IgD-negative memory B cell (primary cell): Measurements from ENCODE around the gene GCN1. TPM values are rescaled to one million over a fixed set of nuclear protein-coding genes. Genes with fewer than 3 reads are reported as not detected.
A peak's percentile ranks its signal among the peaks of the same experiment; 100 is the strongest.

Experiments used
- H3K27ac Mint-ChIP-seq, 3 donors: one replicate each; pipeline ENCODE4 v1.8.0; 2020 to 2022; ENCODE audit warnings: mild to moderate bottlenecking in 3 of 3, mixed read lengths in 3 of 3, moderate library complexity in 1 of 3
- H3K27me3 Mint-ChIP-seq: one replicate; pipeline ENCODE4 v1.8.0; 2021; ENCODE audit warnings: mixed read lengths
- H3K36me3 Mint-ChIP-seq: one replicate; pipeline ENCODE4 v1.8.0; 2020; ENCODE audit warnings: mild to moderate bottlenecking, mixed read lengths
- H3K4me1 Mint-ChIP-seq, 3 donors: one replicate each; pipeline ENCODE4 v1.8.0; 2020 to 2022; ENCODE audit warnings: mixed read lengths in 3 of 3, mild to moderate bottlenecking in 1 of 3
- H3K4me3 Mint-ChIP-seq, 4 donors: one replicate each; pipeline ENCODE4 v1.8.0; 2020 to 2022; ENCODE audit warnings: mild to moderate bottlenecking in 4 of 4, mixed read lengths in 4 of 4, moderate library complexity in 3 of 4
- H3K9me3 Mint-ChIP-seq, 3 donors: one replicate each; pipeline ENCODE4 v1.8.0; 2020 to 2021; ENCODE audit warnings: mixed read lengths in 3 of 3, mild to moderate bottlenecking in 1 of 3
- polyA plus RNA-seq: library from polyadenylated mRNA; unstranded; fragments of 300-500 nt; fragmentation: Illumina TruSeq; gene quantifications from one replicate; pipeline ENCODE4 v1.2.3, GENCODE V29; 2021

The GCN1 gene
- polyA plus RNA-seq, 1 donor from 2014 or later, result 18.4 TPM

DNA sequence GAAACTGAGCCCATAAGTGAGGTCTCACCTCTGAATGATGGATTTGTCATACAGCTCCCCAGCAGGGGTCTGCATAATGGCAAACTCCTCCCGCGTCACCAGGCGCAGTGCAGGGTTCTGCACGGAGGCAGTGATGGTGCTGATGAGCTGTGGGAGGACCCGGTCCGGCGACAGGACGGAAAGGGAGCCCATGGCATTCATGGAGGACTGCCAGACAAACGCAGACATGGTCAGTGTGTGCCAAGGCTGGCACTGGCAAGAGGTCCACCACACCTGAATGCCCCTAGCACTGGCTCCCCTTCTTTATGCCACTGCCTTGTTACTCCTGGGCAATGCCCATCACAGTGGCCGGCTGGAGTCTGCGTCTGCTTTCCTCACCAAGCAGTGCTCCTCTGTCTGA is 32.7 kb downstream of the GCN1 start:
- no peak overlapping the region for H3K4me3 Mint-ChIP-seq

GRCh38 chr12:120159509-120160237 is 34.8 kb downstream of the GCN1 start:
- Mint-ChIP-seq H3K4me1 (peaks cover 0 to 3% (median 0%) of the 10 kb centered on the region in 3 donors), H3K27me3 (no peaks in the 10 kb centered on the region), H3K36me3 (no peaks in the 10 kb centered on the region), H3K27ac (no peak overlapping the region), H3K4me3 (peak overlapping the region in 1 of 4 donors; percentile 39), H3K9me3 (no peaks in the 10 kb centered on the region)

More for the DNA sequence above, 32.7 kb downstream of the GCN1 start:
- Mint-ChIP-seq H3K36me3 (no peaks in the 10 kb centered on the region), H3K9me3 (no peaks in the 10 kb centered on the region), H3K4me1 (peaks cover 0 to 3% (median 0%) of the 10 kb centered on the region in 3 donors), H3K27me3 (no peaks in the 10 kb centered on the region), H3K27ac (no peak overlapping the region)

DNA sequence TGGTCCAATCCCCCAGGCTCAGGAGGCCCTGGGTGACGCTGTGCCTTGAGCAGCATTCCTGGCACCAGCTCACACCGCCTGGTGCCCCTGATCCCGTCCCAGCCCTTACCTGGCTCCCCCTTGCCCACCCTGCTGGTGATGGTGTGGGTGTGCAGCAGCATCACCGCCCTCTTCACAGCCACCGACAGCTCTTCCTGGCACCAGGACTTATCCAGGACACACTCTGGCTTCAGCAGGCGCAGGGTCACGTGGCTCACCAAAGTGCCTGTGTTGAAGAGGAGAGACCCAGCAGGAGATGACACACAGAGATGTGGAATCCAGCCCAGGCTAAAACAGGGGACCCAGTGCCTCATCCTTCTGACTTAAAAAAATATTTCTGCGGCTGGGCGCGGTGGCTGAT is 36.2 kb downstream of the GCN1 start:
- peaks cover 0 to 3% (median 0%) of the 10 kb centered on the region in 3 donors for H3K4me1 Mint-ChIP-seq
- H3K27ac Mint-ChIP-seq, result no peak overlapping the region
- H3K4me3 Mint-ChIP-seq, result no peak overlapping the region
- H3K27me3 Mint-ChIP-seq, result no peaks in the 10 kb centered on the region
- no peaks in the 10 kb centered on the region for H3K9me3 Mint-ChIP-seq
- no peaks in the 10 kb centered on the region for H3K36me3 Mint-ChIP-seq

GRCh38 chr12:120157678-120158077 is 36.8 kb downstream of the GCN1 start:
- Mint-ChIP-seq H3K9me3 (no peaks in the 10 kb centered on the region), H3K27ac (peak overlapping the region in 1 of 3 donors; percentile 25), H3K4me3 (no peak overlapping the region), H3K27me3 (no peaks in the 10 kb centered on the region), H3K36me3 (no peaks in the 10 kb centered on the region), H3K4me1 (peaks cover 0 to 3% (median 0%) of the 10 kb centered on the region in 3 donors)

DNA sequence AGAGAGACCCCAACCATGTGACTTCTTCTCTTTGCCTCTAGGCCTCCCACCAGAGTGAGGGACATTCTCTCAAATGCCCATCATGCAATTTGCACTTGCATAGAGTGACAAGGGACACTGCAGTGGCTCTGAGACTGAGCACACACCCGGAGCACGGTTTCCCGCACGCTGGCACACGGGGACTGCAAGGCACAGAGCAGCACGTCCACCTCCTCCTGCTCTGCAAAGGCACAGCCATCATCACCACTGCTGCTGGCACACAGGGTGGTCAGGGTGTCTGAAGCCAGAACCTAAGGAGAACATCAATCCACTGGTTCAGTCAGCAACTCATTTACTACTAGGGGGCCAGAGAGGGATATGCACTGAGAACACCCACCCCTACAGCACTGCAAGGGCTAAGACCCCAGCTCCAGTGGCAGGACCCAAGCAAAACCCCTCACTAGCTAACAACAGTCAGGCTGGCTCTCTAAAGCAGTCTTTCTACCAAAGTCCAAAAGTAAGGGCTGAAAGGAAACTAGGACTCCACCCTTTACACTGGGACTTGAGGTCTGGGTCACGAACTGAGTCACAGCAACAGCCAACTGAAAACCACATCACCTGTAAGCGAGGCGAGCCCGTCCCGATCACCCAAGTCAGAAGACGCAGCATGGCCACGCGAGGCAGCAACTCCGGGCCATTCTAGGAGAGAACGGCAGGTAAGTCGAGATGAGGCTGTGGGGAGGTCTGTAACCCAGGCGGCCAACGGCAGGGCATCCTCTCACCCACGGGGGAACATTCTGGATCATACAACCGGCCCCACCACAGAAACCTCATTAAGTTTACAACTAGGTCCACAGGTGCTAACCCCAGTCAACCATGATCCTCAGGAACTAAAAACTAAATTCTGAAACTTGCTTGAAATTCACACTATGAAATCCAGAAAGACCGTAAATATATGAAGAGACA is 37.9 kb downstream of the GCN1 start:
- Mint-ChIP-seq H3K27ac (peak overlapping the region in 1 of 3 donors; percentile 46), H3K4me1 (peaks cover 0 to 3% (median 1%) of the 10 kb centered on the region in 3 donors), H3K9me3 (no peaks in the 10 kb centered on the region), H3K27me3 (no peaks in the 10 kb centered on the region), H3K36me3 (no peaks in the 10 kb centered on the region), H3K4me3 (no peak overlapping the region)

- H3K27me3 Mint-ChIP-seq, result no peaks in the 10 kb centered on the region
- H3K4me1 Mint-ChIP-seq, result peaks cover 0 to 3% (median 1%) of the 10 kb centered on the region in 3 donors
- no peaks in the 10 kb centered on the region for H3K36me3 Mint-ChIP-seq
- H3K27ac Mint-ChIP-seq, result no peak overlapping the region
- no peaks in the 10 kb centered on the region for H3K9me3 Mint-ChIP-seq
- H3K4me3 Mint-ChIP-seq, result no peak overlapping the region
These were observed 39.4 kb downstream of the GCN1 start for GRCh38 chr12:120155072-120155471.

DNA sequence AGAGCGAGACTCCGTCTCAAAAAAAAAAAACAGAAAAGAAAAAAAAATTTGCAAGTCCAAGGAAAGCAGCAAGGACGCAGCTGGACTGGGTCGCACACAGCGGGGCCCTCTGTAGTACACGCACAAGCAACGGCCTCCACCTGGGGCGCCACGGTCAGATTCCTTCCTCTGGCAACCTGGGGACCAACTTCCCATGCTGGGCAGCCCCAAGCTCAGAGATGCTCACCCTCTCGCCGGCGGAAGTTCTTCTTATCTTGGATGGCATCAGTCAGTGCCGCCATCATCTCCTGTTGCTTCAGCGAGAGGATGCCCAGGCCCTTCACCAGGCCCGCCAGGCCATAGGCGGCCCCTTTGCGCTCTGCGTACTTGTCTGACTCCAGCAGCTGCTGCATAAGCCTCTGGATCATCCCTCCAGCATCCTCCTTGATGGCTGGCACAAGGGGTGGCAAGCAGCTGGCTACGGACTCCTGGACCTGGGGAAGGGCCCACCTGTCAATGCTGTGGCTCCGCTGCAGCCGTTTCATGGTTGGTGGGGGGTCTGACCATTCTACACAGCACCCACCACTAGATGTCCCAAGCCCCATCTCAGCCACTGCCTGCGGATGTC is 43.5 kb downstream of the GCN1 start:
- no peaks in the 10 kb centered on the region for H3K36me3 Mint-ChIP-seq

DNA sequence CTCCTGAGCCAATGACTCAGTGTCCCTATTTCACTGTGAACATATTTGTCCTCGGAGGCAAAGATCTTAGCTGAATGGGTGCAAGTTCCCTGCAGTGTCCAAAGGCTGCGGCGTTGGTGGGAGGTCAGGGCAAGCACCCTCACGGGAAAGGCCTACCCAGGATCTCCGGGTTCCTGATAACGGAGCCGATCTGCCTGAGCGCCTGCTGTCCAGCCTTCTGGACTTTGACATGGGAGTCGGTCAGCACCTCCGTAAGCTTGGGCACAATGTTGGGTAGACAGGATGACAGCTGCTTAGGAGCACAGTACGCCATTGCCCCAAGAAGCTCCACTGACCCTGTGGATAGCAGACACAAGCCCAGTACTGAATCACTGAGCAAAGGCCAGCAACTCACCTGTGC is 46.5 kb downstream of the GCN1 start:
- Mint-ChIP-seq H3K9me3 (no peaks in the 10 kb centered on the region), H3K27ac (no peak overlapping the region), H3K36me3 (no peaks in the 10 kb centered on the region), H3K27me3 (no peaks in the 10 kb centered on the region), H3K4me3 (no peak overlapping the region), H3K4me1 (peaks cover 0 to 1% (median 0%) of the 10 kb centered on the region in 3 donors)

More for the DNA sequence above, 43.5 kb downstream of the GCN1 start:
- Mint-ChIP-seq H3K27me3 (no peaks in the 10 kb centered on the region), H3K27ac (no peak overlapping the region), H3K9me3 (no peaks in the 10 kb centered on the region), H3K4me3 (no peak overlapping the region), H3K4me1 (peaks cover 0 to 1% (median 0%) of the 10 kb centered on the region in 3 donors)

GRCh38 chr12:120145164-120145563 is 49.4 kb downstream of the GCN1 start:
- Mint-ChIP-seq H3K4me3 (no peak overlapping the region), H3K4me1 (no peaks in the 10 kb centered on the region), H3K27me3 (no peaks in the 10 kb centered on the region), H3K9me3 (no peaks in the 10 kb centered on the region), H3K27ac (no peak overlapping the region), H3K36me3 (peaks cover 3% of the 10 kb centered on the region)

DNA sequence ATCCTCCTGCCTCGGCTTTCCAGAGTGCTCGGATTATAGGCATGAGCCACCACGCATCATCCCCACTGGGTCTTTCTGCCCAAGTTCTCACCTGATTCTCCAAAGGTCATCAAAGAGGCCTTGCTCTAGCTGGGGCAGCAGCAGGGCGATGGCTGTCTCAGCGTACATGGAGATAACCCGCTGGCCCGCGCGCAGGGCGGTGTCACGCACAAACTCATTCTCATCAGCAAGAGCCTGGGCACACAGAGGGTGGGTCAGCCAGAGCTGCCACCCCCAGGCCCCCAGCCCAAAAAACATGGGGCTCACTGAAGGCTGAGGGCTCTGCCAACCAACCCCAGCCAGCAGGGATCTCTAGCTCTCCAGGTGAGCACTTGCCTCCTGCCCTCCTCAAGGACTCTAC is 50.3 kb downstream of the GCN1 start:
- Mint-ChIP-seq H3K27ac (no peak overlapping the region), H3K27me3 (no peaks in the 10 kb centered on the region), H3K36me3 (peaks cover 7% of the 10 kb centered on the region), H3K4me3 (no peak overlapping the region), H3K4me1 (peaks cover 0 to 4% (median 0%) of the 10 kb centered on the region in 3 donors), H3K9me3 (no peaks in the 10 kb centered on the region)

- H3K27me3 Mint-ChIP-seq, result no peaks in the 10 kb centered on the region
- H3K36me3 Mint-ChIP-seq, result peaks cover 7% of the 10 kb centered on the region
- no peaks in the 10 kb centered on the region for H3K9me3 Mint-ChIP-seq
- no peak overlapping the region for H3K4me3 Mint-ChIP-seq
- H3K27ac Mint-ChIP-seq, result no peak overlapping the region
- peaks cover 0 to 4% (median 0%) of the 10 kb centered on the region in 3 donors for H3K4me1 Mint-ChIP-seq
These were observed 52.2 kb downstream of the GCN1 start for GRCh38 chr12:120142231-120142877.

DNA sequence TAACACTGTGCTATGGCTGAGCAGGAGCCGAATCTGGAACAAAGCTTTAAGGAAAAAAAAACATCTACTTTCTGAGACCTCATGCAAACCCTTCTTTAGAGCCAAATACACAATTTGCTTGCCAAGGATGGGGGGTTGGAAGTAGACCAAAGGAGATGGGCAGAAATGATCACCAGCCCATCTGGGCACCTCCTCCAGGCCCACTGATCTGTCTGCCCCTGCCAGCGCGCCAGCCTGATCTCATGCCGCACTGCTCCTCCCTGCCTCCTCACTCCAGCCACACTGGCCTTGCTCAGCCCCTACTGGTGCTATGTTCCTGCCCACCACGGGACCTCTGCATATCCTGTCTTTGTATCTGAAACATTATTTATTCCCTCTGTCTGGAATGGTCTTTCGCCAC is 53.2 kb downstream of the GCN1 start:
- Mint-ChIP-seq H3K4me3 (no peak overlapping the region), H3K27me3 (no peaks in the 10 kb centered on the region), H3K9me3 (no peaks in the 10 kb centered on the region), H3K4me1 (peaks cover 0 to 4% (median 0%) of the 10 kb centered on the region in 3 donors), H3K27ac (peak overlapping the region in 1 of 3 donors; percentile 66), H3K36me3 (peaks cover 9% of the 10 kb centered on the region)

DNA sequence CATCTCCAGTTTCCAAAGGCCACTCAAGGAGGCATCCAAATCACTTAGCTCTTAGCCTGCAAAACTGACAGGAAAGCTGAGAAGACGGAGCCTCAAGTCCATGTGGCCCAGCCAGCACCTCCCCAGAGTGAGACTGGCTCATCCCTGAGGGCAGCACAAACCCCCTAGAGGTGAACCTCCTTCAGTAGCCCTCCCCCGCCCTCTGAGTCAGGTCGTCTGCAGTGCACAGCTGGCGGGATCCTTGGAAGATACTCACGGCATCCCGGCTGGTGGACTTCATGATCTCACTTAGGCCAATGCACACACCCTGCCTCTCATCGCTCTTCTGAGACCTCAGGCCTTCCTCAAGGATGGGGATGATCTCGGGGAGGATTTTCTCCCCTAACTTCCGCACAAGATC is 53.9 kb downstream of the GCN1 start:
- H3K27ac Mint-ChIP-seq, result no peak overlapping the region
- no peak overlapping the region for H3K4me3 Mint-ChIP-seq
- no peaks in the 10 kb centered on the region for H3K27me3 Mint-ChIP-seq
- peaks cover 9% of the 10 kb centered on the region for H3K36me3 Mint-ChIP-seq
- H3K4me1 Mint-ChIP-seq, result peaks cover 0 to 4% (median 0%) of the 10 kb centered on the region in 3 donors
- H3K9me3 Mint-ChIP-seq, result no peaks in the 10 kb centered on the region

DNA sequence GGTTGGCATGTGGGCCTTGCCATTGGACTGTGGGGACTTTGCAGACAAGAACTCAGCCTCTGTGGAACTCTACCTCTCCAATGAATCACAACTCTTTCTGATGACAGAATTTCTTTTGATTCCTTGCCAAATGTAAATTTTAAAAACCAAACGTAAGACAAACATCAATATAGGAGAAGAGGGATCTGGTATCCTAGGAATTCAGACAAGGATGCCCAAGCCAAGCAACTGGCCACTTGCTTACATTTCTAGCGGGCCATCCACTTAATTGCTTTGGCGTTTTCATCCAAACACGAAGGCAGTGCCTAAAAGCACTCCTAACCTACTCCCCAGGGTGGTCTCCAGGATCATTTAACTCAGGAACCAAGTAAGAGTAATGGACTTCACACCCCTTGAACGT is 54.6 kb downstream of the GCN1 start:
- H3K27ac Mint-ChIP-seq, result no peak overlapping the region
- H3K27me3 Mint-ChIP-seq, result no peaks in the 10 kb centered on the region
- H3K36me3 Mint-ChIP-seq, result peaks cover 10% of the 10 kb centered on the region

More for the DNA sequence above, 54.6 kb downstream of the GCN1 start:
- Mint-ChIP-seq H3K4me3 (no peak overlapping the region), H3K9me3 (no peaks in the 10 kb centered on the region), H3K4me1 (peaks cover 0 to 4% (median 0%) of the 10 kb centered on the region in 3 donors)
